ENCODE results near the gene EDAR.

EDAR gene

GRCh38 chr2:108941161-108941665, 47.8 kb downstream of the EDAR start:
- Histone ChIP-seq H3K27me3 (ENCODE audit: control insufficient read depth, insufficient read depth, low read length) (no peaks in the 10 kb centered on the region), H3K36me3 (ENCODE audit: control insufficient read depth, insufficient read depth, low read length) (no peaks in the 10 kb centered on the region), H3K9ac (no peak overlapping the region), H3K4me3 (ENCODE audit: low read depth, low read length) (no peak overlapping the region), H3K4me1 (no peaks in the 10 kb centered on the region), H2AFZ (no peak overlapping the region), H3K79me2 (no peaks in the 10 kb centered on the region), H3K4me2 (ENCODE audit: low read length) (no peak overlapping the region), H3K9me3 (ENCODE audit: control insufficient read depth, low read length) (no peaks in the 10 kb centered on the region), H3K27ac (no peak overlapping the region)
- TF ChIP-seq, protein P1, sequence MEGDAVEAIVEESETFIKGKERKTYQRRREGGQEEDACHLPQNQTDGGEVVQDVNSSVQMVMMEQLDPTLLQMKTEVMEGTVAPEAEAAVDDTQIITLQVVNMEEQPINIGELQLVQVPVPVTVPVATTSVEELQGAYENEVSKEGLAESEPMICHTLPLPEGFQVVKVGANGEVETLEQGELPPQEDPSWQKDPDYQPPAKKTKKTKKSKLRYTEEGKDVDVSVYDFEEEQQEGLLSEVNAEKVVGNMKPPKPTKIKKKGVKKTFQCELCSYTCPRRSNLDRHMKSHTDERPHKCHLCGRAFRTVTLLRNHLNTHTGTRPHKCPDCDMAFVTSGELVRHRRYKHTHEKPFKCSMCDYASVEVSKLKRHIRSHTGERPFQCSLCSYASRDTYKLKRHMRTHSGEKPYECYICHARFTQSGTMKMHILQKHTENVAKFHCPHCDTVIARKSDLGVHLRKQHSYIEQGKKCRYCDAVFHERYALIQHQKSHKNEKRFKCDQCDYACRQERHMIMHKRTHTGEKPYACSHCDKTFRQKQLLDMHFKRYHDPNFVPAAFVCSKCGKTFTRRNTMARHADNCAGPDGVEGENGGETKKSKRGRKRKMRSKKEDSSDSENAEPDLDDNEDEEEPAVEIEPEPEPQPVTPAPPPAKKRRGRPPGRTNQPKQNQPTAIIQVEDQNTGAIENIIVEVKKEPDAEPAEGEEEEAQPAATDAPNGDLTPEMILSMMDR (IDR thresholded peaks at IDR 0.05) = no peak

GRCh38 chr2:108940156-108940555, 48.9 kb downstream of the EDAR start:
- no peaks in the 10 kb centered on the region for H3K9me3 ChIP-seq (ENCODE audit: control insufficient read depth, low read length)
- no peaks in the 10 kb centered on the region for H3K4me1 ChIP-seq
- no peak overlapping the region for H2AFZ ChIP-seq
- no peak overlapping the region for H3K9ac ChIP-seq
- H3K36me3 ChIP-seq (ENCODE audit: control insufficient read depth, insufficient read depth, low read length) = no peaks in the 10 kb centered on the region
- no peak overlapping the region for H3K4me3 ChIP-seq (ENCODE audit: low read depth, low read length)
- TF ChIP-seq, protein P1 (IDR thresholded peaks at IDR 0.05) = no peak
- no peak overlapping the region for H3K27ac ChIP-seq
- no peaks in the 10 kb centered on the region for H3K27me3 ChIP-seq (ENCODE audit: control insufficient read depth, insufficient read depth, low read length)
- H3K79me2 ChIP-seq = no peaks in the 10 kb centered on the region
- H3K4me2 ChIP-seq (ENCODE audit: low read length) = no peak overlapping the region

GRCh38 chr2:108938077-108938710, 50.8 kb downstream of the EDAR start:
- Histone ChIP-seq H3K79me2 (no peaks in the 10 kb centered on the region), H3K27me3 (ENCODE audit: control insufficient read depth, insufficient read depth, low read length) (no peaks in the 10 kb centered on the region), H3K36me3 (ENCODE audit: control insufficient read depth, insufficient read depth, low read length) (no peaks in the 10 kb centered on the region), H3K4me3 (ENCODE audit: low read depth, low read length) (no peak overlapping the region), H3K4me2 (ENCODE audit: low read length) (no peak overlapping the region), H3K9me3 (ENCODE audit: control insufficient read depth, low read length) (no peaks in the 10 kb centered on the region), H3K4me1 (no peaks in the 10 kb centered on the region), H2AFZ (no peak overlapping the region), H3K27ac (no peak overlapping the region), H3K9ac (no peak overlapping the region)
- TF ChIP-seq, protein P1 (IDR thresholded peaks at IDR 0.05) = no peak

- Histone ChIP-seq H3K27me3 (ENCODE audit: control insufficient read depth, insufficient read depth, low read length) (no peaks in the 10 kb centered on the region), H3K9ac (no peak overlapping the region), H3K4me3 (ENCODE audit: low read depth, low read length) (no peak overlapping the region), H2AFZ (no peak overlapping the region), H3K79me2 (no peaks in the 10 kb centered on the region), H3K36me3 (ENCODE audit: control insufficient read depth, insufficient read depth, low read length) (no peaks in the 10 kb centered on the region), H3K4me1 (no peaks in the 10 kb centered on the region), H3K27ac (no peak overlapping the region), H3K9me3 (ENCODE audit: control insufficient read depth, low read length) (no peaks in the 10 kb centered on the region), H3K4me2 (ENCODE audit: low read length) (no peak overlapping the region)
- TF ChIP-seq, protein P1 (IDR thresholded peaks at IDR 0.05) = no peak
These were observed 51.5 kb downstream of the EDAR start for GRCh38 chr2:108937367-108938017.

Data from parathyroid adenoma (tissue), 2 donors.